Keratinocyte (primary cell): ENCODE data around the gene GNA14. TPM values are rescaled to one million over a fixed set of nuclear protein-coding genes. Genes with fewer than 3 reads are reported as not detected.

Experiments
- DNase-seq: peaks from one replicate; pipeline ENCODE4 v3.0.0-alpha.2; 2011; ENCODE audit warnings: low read depth, missing footprints, low spot score
- FAIRE-seq: peaks from 2 replicates; lab custom pipeline; 2011; peaks lifted over from hg19 to GRCh38; lab: Jason Lieb, UNC
- H2AFZ ChIP-seq: 2 replicates; pipeline ENCODE4 v1.6.0; 2012; ENCODE audit warnings: low read length, control low read depth, inconsistent platforms; ENCODE audit not compliant: control insufficient read depth
- H3K27ac ChIP-seq: 2 replicates; pipeline ENCODE4 v1.5.1; 2011; ENCODE audit warnings: low read length; ENCODE audit not compliant: control insufficient read depth, insufficient read depth
- H3K27me3 ChIP-seq: 3 replicates; pipeline ENCODE4 v1.6.0; 2011; ENCODE audit warnings: low read length; ENCODE audit not compliant: control insufficient read depth, insufficient read depth; ENCODE audit errors: extremely low read depth
- H3K36me3 ChIP-seq, 2 experiments: 2 replicates in 1 of 2; 3 replicates in 1 of 2; pipeline ENCODE4 v1.5.1; 2011; ENCODE audit warnings: low read length in 2 of 2, mild to moderate bottlenecking in 1 of 2; ENCODE audit not compliant: control insufficient read depth in 2 of 2, insufficient read depth in 2 of 2; ENCODE audit errors: extremely low read depth in 1 of 2
- H3K4me1 ChIP-seq: 3 replicates; pipeline ENCODE4 v1.5.1; 2011; ENCODE audit warnings: low read length; ENCODE audit not compliant: control insufficient read depth, insufficient read depth; ENCODE audit errors: extremely low read depth
- H3K4me2 ChIP-seq: 3 replicates; pipeline ENCODE4 v1.6.0; 2011; ENCODE audit warnings: low read depth, low read length; ENCODE audit not compliant: control insufficient read depth, insufficient read depth; ENCODE audit errors: extremely low read depth
- H3K4me3 ChIP-seq, 3 experiments: fragments of 200-600 bp in 1 of 3; sonication (generic) in 1 of 3; 2 replicates in 2 of 3; 3 replicates in 1 of 3; pipeline ENCODE4 v1.5.1; 2011 to 2016; ENCODE audit warnings: low read length in 3 of 3, mild to moderate bottlenecking in 3 of 3, control low read depth in 2 of 3, inconsistent platforms in 1 of 3, low read depth in 1 of 3, mixed read lengths in 1 of 3, mixed run types in 1 of 3, moderate library complexity in 1 of 3; ENCODE audit not compliant: control insufficient read depth in 2 of 3, insufficient read depth in 2 of 3; ENCODE audit errors: extremely low read depth in 1 of 3
- H3K79me2 ChIP-seq: 2 replicates; pipeline ENCODE4 v1.6.0; 2012; ENCODE audit warnings: low read length; ENCODE audit not compliant: control insufficient read depth, insufficient read depth
- H3K9ac ChIP-seq: 3 replicates; pipeline ENCODE4 v1.6.0; 2011; ENCODE audit warnings: low read length; ENCODE audit not compliant: control insufficient read depth, insufficient read depth; ENCODE audit errors: extremely low read depth
- H3K9me1 ChIP-seq: 3 replicates; pipeline ENCODE4 v1.6.0; 2011; ENCODE audit warnings: low read length; ENCODE audit not compliant: control insufficient read depth, insufficient read depth; ENCODE audit errors: extremely low read depth
- H3K9me3 ChIP-seq: 2 replicates; pipeline ENCODE4 v1.5.1; 2012; ENCODE audit warnings: low read depth, low read length; ENCODE audit not compliant: control insufficient read depth
- H4K20me1 ChIP-seq: 3 replicates; pipeline ENCODE4 v1.6.0; 2011; ENCODE audit warnings: low read length; ENCODE audit not compliant: control insufficient read depth, insufficient read depth; ENCODE audit errors: extremely low read depth
- EZH2 ChIP-seq: IDR thresholded peaks from one replicate; pipeline ENCODE4 v1.6.1; 2012; ENCODE audit warnings: inconsistent platforms, mild to moderate bottlenecking, low read length, moderate library complexity
- dilution Hi-C: fragments of 300-500 bp; cut with MboI; formaldehyde crosslinking; loops from one replicate; pipeline ENCODE4 v1.7.0; 2020; ENCODE audit warnings: low sequenced_read_pairs; ENCODE audit not compliant: extremely low pct_ligation_motif_present
- polyA plus RNA-seq, 5 experiments: library from polyadenylated mRNA; depleted of rRNA in 3 of 5; stranded (reverse) in 3 of 5; stranded (forward) in 1 of 5; unstranded in 1 of 5; fragments of >200 nt; gene quantifications; 1 replicate in 1 of 5; 2 replicates in 3 of 5; 3 replicates in 1 of 5; pipeline versions ENCODE4 v1.2.1 to v1.2.3, GENCODE V29; 2011 to 2012; ENCODE audit warnings: missing spikeins in 2 of 5, low read depth in 1 of 5, low replicate concordance in 1 of 5
- TF ChIP-seq, protein P1 (sequence below), 3 experiments: IDR thresholded peaks in 1 of 3; conservative IDR thresholded peaks in 1 of 3; optimal IDR thresholded peaks in 1 of 3; 2 replicates in 2 of 3; 3 replicates in 1 of 3; pipeline versions ENCODE3 to v1.5.1; 2011; ENCODE audit warnings: low read length in 3 of 3, mild to moderate bottlenecking in 3 of 3, moderate library complexity in 2 of 3, control low read depth in 1 of 3, inconsistent platforms in 1 of 3; ENCODE audit not compliant: insufficient read depth in 2 of 3; ENCODE audit errors: extremely low read depth in 1 of 3

Gene GNA14
- polyA plus RNA-seq, 1 donor (not counting 4 experiments of a cell fraction or from before 2014, with no cell fraction given): not detected

DNA sequence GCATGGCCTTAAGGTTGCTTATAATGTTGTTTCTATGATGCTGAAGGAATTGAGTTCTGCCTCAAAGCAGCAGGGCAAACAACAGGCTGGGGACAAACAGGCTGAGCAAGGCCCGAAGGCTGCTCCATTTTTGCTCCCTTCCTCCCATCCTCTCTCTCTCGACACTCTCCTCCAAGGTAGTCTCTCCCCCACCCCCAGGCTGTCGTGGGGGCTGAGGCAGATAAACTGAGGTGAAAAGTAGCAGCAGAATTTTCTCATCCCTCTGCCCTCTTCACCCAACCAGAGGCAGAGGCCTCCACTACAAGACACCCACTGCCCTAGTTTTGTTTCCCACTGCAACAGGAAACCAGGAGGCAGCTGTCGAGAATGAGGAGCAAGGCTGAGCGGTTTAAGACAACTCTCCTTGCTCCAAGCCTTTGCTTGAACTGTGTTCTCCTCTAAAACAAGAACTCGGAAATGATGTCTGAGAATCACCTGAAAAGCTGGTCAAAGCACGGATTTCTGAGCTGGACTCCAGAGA, 13.5 kb upstream of the GNA14 start:
- H3K36me3 ChIP-seq: no peaks in the 10 kb centered on the region
- H3K9ac ChIP-seq: no peak overlapping the region
- no peaks in the 10 kb centered on the region for H3K4me1 ChIP-seq
- DNase-seq: no peak
- dilution Hi-C loops: no loop called here
- H3K9me1 ChIP-seq: no peaks in the 10 kb centered on the region
- TF ChIP-seq, protein P1, sequence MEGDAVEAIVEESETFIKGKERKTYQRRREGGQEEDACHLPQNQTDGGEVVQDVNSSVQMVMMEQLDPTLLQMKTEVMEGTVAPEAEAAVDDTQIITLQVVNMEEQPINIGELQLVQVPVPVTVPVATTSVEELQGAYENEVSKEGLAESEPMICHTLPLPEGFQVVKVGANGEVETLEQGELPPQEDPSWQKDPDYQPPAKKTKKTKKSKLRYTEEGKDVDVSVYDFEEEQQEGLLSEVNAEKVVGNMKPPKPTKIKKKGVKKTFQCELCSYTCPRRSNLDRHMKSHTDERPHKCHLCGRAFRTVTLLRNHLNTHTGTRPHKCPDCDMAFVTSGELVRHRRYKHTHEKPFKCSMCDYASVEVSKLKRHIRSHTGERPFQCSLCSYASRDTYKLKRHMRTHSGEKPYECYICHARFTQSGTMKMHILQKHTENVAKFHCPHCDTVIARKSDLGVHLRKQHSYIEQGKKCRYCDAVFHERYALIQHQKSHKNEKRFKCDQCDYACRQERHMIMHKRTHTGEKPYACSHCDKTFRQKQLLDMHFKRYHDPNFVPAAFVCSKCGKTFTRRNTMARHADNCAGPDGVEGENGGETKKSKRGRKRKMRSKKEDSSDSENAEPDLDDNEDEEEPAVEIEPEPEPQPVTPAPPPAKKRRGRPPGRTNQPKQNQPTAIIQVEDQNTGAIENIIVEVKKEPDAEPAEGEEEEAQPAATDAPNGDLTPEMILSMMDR (optimal IDR thresholded peaks at IDR 0.05 in 1 of 3, IDR thresholded peaks at IDR 0.05 in 1 of 3, conservative IDR thresholded peaks at IDR 0.05 in 1 of 3; ENCODE audit: extremely low read depth in 1 of 3, insufficient read depth in 2 of 3, low read length in 3 of 3): no peak
- TF ChIP-seq EZH2: no peak
- no peaks in the 10 kb centered on the region for H4K20me1 ChIP-seq
- H3K4me3 ChIP-seq: no peak overlapping the region
- no peak overlapping the region for H3K4me2 ChIP-seq
- H3K27ac ChIP-seq: no peak overlapping the region
- no peaks in the 10 kb centered on the region for H3K9me3 ChIP-seq
- H3K79me2 ChIP-seq: no peaks in the 10 kb centered on the region
- H3K27me3 ChIP-seq: no peaks in the 10 kb centered on the region
- H2AFZ ChIP-seq: no peak overlapping the region
- no peak for FAIRE-seq

DNA sequence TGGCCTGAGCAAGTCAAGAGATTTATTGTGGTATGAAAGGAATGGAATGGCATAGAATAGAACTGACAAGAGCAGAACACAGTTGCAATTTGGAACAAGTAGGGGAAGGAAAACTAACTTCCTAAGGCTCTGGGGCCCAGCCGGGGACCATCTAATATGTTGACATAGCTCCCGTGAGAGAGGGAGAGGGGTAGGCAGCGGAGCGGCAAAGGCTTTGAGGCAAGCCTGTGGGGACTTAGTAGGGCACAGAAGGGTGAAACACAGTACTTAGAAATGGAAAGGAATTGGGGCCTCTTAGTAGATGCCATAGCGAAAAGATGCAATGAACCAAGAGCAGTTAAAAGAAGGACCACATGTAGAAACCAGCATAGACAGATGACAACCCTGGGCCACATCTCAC, 11.8 kb upstream of the GNA14 start:
- Histone ChIP-seq H2AFZ (no peak overlapping the region), H4K20me1 (no peaks in the 10 kb centered on the region), H3K4me1 (no peaks in the 10 kb centered on the region), H3K79me2 (no peaks in the 10 kb centered on the region), H3K27ac (no peak overlapping the region), H3K4me3 (no peak overlapping the region), H3K36me3 (no peaks in the 10 kb centered on the region), H3K9me3 (no peaks in the 10 kb centered on the region), H3K9me1 (no peaks in the 10 kb centered on the region), H3K4me2 (no peak overlapping the region), H3K9ac (no peak overlapping the region), H3K27me3 (no peaks in the 10 kb centered on the region)
- dilution Hi-C loops: no loop called here
- TF ChIP-seq, protein P1 (optimal IDR thresholded peaks at IDR 0.05 in 1 of 3, IDR thresholded peaks at IDR 0.05 in 1 of 3, conservative IDR thresholded peaks at IDR 0.05 in 1 of 3; ENCODE audit: extremely low read depth in 1 of 3, insufficient read depth in 2 of 3, low read length in 3 of 3): no peak
- no peak for TF ChIP-seq EZH2
- no peak for FAIRE-seq
- no peak for DNase-seq
